Fibroblast of skin of left quadriceps (primary cell): ENCODE results near the gene NHERF2.
A peak's percentile ranks its signal among the peaks of the same experiment; 100 is the strongest.

Experiments
- DNase-seq, 2 experiments: peaks; one replicate each; pipeline ENCODE4 v3.0.0-alpha.2; 2013; ENCODE audit warnings: low read depth in 2 of 2

Gene NHERF2

GRCh38 chr16:2026461-2027023 is at the start of gene NHERF2:
NHERF2 (plus strand) TSS chr16:2026902; CDS start chr16:2027006, 104 bp downstream.
- no peak for DNase-seq

DNA sequence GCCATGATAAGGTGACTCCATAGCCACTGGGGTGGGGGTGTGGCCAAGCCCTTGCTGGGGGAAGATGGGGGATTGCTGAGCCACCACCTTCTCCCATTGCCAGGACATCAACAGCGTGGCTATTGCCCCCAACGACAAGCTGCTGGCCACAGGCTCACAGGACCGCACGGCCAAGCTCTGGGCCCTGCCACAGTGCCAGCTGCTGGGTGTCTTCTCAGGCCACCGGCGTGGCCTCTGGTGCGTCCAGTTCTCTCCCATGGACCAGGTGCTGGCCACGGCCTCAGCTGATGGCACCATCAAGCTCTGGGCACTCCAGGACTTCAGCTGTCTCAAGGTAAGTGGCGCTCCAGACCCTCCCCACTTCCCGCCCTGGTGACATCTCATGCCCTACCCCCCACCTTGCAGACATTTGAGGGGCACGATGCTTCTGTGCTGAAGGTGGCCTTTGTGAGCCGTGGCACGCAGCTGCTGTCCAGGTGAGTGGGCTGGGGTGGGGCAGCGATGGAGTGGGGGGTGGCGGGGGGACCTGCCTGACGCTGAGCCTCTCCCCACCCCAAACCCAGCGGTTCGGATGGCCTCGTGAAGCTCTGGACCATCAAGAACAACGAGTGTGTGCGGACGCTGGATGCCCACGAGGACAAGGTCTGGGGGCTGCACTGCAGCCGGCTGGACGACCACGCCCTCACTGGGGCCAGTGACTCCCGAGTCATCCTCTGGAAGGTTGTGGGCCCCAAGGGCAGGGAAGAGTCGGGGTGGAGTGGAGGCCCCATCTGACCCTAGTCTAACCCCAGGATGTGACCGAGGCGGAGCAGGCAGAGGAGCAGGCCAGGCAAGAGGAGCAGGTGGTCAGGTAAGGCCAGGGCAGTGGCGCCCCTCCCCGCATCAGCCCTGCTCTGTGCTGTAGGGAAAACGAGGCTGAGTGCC is 49.5 kb upstream of the NHERF2 start:
- DNase-seq, result no peak

- no peak for DNase-seq
These were observed 48.8 kb upstream of the NHERF2 start for GRCh38 chr16:1977875-1978268.

GRCh38 chr16:1978476-1979120 is 48.1 kb upstream of the NHERF2 start:
- no peak for DNase-seq

DNA sequence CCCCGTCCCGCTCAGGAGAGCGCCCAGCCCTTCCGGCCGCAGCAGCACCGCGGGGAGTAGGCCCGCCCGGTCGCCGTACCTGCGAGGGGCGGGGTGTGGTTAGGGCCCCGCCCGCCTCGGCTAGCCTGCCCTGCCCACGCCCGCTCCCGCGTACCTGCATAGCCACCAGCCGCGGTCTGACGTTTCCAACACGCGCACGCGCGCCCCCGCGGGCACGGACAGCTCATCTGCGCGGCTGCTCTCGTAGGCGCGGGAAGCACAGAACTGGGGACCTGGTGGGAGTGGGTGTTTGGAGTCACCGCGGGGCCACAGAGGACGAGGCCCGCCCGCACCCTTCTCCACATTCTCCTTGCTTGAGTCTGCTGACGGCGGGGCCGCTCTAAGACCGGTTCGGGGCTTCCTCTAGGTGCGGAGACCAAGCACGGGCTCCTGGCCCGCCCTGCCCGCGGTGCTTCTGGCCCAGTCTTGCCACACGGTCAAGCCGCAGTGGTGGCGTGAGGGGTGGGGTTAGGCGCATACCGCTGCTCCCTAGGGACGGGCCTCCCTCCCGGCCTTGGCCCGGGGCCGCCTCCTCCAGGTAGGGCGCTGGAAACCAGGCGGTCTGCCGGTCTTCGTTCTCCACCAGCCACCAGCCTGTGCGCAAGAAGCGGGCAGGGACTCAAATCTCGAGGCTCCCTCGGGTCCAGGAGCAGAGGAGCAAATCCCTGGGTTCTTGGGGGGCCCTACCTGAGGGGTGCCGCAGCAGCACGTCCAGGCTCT is 47.3 kb upstream of the NHERF2 start:
- DNase-seq, result no peak

- DNase-seq, result no peak
These were observed 46.5 kb upstream of the NHERF2 start for GRCh38 chr16:1980030-1980769.

GRCh38 chr16:1980770-1981087 is 46.0 kb upstream of the NHERF2 start:
- no peak for DNase-seq

DNA sequence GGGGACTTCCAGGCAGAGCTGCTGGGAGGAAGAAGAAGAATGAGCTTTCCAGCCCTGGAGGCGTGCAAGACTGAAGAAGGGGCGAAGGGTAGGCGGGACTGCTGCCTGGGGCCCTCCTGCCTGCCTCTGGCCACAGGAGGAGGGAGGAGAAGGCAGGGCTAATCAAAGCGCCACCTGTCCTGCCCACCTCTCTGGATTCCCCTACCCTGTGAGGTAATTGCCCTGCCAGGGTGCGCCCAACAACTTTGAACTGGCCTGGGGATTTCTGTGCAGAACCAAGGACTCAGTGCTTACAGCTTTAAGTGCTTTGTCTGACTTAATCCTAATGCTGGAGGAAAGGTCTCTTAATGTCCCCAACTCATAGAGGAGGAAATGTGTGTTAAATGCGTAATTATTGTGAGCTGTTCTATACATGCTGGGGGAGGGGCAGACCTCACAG is 45.3 kb upstream of the NHERF2 start, which contains the start of gene NOXO1:
Gene NOXO1 (minus strand): TSS at position 72 of the 439 bp plus-strand sequence. CDS start 290 bp downstream, outside the sequence.
- no peak for DNase-seq

- DNase-seq, result no peak
These were observed 44.7 kb upstream of the NHERF2 start for GRCh38 chr16:1982013-1982433.

GRCh38 chr16:1982991-1983543 is 43.6 kb upstream of the NHERF2 start:
- DNase-seq, result no peak

DNA sequence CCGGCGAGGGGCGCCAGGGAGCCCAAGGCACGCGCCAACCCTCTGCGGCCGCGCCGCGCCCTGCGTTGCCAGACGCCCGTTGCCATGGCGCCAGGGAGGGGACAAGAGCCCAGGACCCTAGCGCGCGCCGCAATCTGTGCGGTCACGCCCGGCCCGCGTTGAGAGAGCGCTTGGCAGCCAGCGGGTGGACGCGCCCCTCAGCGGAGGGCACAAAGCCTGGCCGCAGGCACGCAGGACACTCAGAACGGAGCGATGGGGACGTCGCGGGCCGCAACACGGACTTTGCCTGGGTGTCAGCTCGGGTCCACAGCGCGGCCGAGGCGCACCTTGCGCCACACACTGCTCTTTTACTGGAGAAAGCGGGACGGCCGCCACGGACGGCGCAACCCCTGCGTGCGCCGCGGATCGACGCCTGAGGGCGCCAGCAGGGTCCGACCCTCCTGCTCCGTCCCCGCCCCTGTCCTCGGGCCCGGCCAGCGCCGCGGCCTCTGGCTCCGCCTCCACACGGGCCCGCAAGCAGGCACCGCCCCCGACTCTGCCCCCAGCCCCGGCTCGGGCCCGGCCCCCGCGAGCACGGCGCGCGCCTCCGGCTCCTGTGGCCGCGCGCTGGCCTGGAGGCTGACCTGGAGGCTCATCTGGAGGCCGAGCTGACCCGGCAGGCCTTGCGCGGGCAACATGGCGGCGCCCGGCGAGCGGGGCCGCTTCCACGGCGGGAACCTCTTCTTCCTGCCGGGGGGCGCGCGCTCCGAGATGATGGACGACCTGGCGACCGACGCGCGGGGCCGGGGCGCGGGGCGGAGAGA is 43.0 kb upstream of the NHERF2 start, which contains the start of gene GFER:
Gene GFER (plus strand): TSS at position 650 of the 803 bp plus-strand sequence. CDS start 26 bp downstream, at position 676.
- DNase-seq, result peak; percentile 73

DNA sequence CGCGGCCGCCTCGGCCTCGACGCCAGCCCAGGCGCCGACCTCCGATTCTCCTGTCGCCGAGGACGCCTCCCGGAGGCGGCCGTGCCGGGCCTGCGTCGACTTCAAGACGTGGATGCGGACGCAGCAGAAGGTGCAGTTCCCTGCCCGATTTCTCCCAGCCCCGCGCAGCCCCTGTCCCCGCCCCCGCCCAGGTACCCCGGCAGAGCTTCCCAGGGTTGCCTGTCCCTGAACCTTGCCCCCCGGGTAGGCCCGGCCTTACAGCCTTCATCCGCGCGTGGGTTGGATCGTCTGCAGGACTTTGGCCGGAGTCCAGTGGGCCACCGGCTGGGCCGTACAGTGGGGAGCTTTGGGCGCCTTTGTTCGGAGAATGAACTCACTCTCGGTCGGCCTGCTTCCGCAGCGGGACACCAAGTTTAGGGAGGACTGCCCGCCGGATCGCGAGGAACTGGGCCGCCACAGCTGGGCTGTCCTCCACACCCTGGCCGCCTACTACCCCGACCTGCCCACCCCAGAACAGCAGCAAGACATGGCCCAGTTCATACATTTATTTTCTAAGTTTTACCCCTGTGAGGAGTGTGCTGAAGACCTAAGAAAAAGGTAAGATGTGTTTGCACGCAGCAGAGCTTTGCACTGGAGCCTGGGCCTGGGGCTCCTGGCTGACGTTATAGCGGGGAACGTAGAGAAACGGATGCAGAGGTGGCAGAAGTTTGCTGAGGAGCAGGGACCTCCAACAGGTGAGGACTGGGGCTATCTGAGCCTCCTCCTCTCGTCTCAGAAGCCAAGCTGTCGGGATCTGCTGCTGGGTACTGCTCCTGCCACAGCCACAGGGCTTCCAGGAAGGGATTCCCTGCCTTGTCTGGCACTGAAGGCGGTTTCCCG is 42.1 kb upstream of the NHERF2 start:
- no peak for DNase-seq

DNA sequence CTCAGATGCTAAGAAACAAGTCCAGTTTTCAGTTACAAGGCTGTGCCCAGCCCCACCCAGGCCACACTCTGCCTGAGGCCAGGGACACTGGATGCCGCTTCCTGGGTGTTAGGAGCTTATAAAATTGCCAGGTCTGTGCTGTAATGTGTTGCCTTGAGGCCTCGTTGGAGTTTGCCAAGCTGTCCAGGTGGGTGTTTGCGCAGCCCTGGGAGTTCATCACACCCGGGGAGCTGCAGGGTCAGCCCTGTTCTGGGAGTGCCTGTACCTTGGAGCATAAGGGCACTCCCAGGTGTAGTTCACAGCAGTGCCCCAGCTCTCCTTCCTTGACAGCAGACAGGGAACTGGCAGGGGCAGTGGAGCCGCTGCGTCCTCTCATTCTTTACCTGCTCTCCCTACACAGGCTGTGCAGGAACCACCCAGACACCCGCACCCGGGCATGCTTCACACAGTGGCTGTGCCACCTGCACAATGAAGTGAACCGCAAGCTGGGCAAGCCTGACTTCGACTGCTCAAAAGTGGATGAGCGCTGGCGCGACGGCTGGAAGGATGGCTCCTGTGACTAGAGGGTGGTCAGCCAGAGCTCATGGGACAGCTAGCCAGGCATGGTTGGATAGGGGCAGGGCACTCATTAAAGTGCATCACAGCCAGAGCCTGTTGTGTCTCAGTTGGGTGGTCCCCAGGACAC is 41.1 kb upstream of the NHERF2 start:
- DNase-seq, result no peak

- DNase-seq, result no peak
These were observed 39.5 kb upstream of the NHERF2 start for GRCh38 chr16:1987198-1987597.

DNA sequence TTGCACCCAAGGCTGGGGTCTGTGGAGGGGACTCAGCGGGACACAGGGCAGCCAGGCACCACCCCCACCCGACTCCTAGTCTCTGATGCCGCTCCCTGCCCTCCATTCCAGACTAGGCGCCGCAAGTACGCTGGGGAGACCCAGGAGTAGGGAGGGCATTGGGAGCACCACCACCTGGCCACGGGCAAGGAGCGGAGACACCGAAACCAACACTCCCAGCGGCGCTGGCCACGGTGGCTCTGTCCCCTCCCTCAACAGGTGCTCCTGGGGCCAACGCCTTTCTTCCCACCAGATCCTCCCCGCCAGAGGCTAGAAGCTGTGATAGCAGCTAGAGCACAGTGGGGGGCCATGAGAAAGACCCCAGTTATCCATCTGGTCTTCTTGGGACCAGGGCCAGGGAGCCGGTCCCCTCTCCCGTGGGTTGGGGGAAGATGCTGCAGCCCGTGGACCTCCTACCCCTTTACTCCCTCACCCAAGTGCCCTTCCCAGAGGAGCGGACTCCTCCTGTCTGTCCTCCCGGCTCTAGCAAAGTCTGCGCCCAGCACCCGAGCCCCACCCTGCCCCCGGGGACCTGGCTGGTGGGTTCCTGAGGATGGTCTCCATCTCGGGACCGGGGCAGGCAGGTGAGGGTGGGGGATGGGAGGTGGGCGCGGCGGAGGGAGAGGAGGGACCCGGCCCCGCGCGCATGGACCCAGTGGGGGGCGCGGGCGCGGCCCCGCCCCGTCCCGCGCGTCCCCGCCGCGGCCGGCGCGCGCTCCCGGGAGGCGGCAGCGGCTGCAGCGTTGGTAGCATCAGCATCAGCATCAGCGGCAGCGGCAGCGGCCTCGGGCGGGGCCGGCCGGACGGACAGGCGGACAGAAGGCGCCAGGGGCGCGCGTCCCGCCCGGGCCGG is 37.2 kb upstream of the NHERF2 start, which contains the start of gene SYNGR3:
Gene SYNGR3 (plus strand): TSS at position 762 of the 892 bp plus-strand sequence. CDS start 133 bp downstream, outside the sequence.
- no peak for DNase-seq

- no peak for DNase-seq
These were observed 36.7 kb upstream of the NHERF2 start for GRCh38 chr16:1990101-1990350.

DNA sequence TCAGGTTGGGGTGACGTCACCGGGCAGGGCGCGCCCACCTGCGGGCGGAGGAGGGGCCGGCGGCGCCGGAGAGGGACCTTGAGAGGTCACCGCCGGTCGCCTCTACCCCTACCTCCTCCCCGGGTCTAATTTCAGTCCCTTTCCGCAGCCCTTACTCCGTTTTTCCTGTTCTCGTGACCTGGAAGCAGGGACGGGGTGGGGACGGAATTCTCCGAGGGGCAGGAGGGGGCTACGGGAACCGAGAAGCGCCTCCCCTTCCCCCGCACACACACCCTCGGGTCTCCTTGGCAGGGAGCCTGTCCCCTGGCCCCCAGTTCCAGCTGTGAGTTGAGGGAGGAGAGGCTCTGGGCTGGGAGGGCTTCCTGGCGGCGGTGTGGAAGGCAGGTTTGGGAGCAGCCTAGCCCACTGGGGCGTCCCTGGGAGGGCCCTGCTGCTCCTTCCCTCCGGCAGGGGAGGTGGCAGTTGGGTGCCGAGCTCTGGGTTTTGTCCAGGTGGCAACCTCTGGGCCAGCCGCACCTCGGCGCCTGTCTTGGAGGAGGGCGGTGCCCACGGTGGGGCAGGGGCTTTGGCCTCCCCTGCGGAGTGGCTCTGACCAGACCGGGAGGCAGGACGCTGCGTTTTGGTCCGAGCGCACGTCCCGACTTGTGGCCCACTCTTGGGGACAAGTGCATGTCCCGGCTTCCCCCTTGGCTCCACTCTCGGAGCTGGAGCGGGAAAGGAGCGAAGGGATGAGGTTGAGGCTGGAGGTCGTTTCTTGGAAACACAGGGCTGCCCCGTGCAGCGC is 36.2 kb upstream of the NHERF2 start:
- DNase-seq, result no peak
